HCT116 (cell line): ENCODE measurements around the gene KIAA1586. TPM values are rescaled to one million over a fixed set of nuclear protein-coding genes. Genes with fewer than 3 reads are reported as not detected.

Source experiments
- ATAC-seq: fragments of 200-7000 bp; cut with Tn5 transposase; 2 replicates; pipeline ENCODE4 v1.9.1; 2020; ENCODE audit warnings: mild to moderate bottlenecking, moderate library complexity
- BruUV-seq: library from RNA; stranded (reverse); fragments of 400-500 nt; replicated peaks from 2 replicates; lab custom pipeline; 2021; lab: Mats Ljungman, UMichigan
- CTCF ChIA-PET: fragments of 300-600 bp; sonication (Branson Sonifier 250); formaldehyde crosslinking; loops from one replicate; lab custom pipeline; 2021; ENCODE audit warnings: antibody characterized with exemption; lab: Charles Lee
- POLR2A ChIA-PET: fragments of 300-600, 350-600 bp; sonication (Branson Sonifier 250); formaldehyde crosslinking; loops from one replicate; lab custom pipeline; 2021; ENCODE audit warnings: antibody characterized with exemption; lab: Charles Lee
- RAD21 ChIA-PET, 2 experiments: fragments of 300-600 bp; sonication (Branson Sonifier 250); formaldehyde crosslinking; loops; one replicate each; lab custom pipeline; 2023; ENCODE audit warnings: low total read pairs in 2 of 2; ENCODE audit not compliant: uncharacterized antibody in 2 of 2, unreplicated experiment in 2 of 2, low non-redundant PET in 1 of 2; lab: Charles Lee
- DNase-seq: peaks from one replicate; pipeline ENCODE4 v3.0.0-alpha.2; 2010; ENCODE audit warnings: low read depth, low spot score
- H2AFZ ChIP-seq: fragments of 200-600 bp; shearing (Covaris generic), sonication (generic); 2 replicates; pipeline ENCODE4 v1.6.1; 2017; ENCODE audit warnings: low read depth, mixed run types, mixed read lengths, antibody characterized with exemption, low read length; ENCODE audit not compliant: poor library complexity, severe bottlenecking
- H3K27ac ChIP-seq: 2 replicates; pipeline ENCODE4 v1.5.1; 2012; ENCODE audit warnings: low read depth, low read length
- H3K27me3 ChIP-seq: fragments of 200-600 bp; sonication (generic); 2 replicates; pipeline ENCODE4 v1.6.1; 2016; ENCODE audit warnings: mixed run types, low read length, mixed read lengths; ENCODE audit not compliant: insufficient read depth
- H3K36me3 ChIP-seq, 2 experiments: fragments of 200-500 bp in 1 of 2; fragments of 200-600 bp in 1 of 2; sonication (Bioruptor generic) in 1 of 2; sonication (generic) in 1 of 2; 2 replicates each; pipeline versions ENCODE4 v1.5.1 to v1.6.1; 2014 to 2016; ENCODE audit warnings: low read length in 2 of 2, inconsistent platforms in 1 of 2, mixed read lengths in 1 of 2, mixed run types in 1 of 2; ENCODE audit not compliant: insufficient read depth in 2 of 2, control insufficient read depth in 1 of 2
- H3K4me1 ChIP-seq, 2 experiments: fragments of 200-600 bp in 1 of 2; sonication (generic) in 1 of 2; 2 replicates each; pipeline versions ENCODE4 v1.5.1 to v1.6.1; 2012 to 2017; ENCODE audit warnings: low read length in 2 of 2, inconsistent platforms in 1 of 2, mild to moderate bottlenecking in 1 of 2, mixed read lengths in 1 of 2, mixed run types in 1 of 2, moderate library complexity in 1 of 2; ENCODE audit not compliant: insufficient read depth in 2 of 2, control insufficient read depth in 1 of 2
- H3K4me2 ChIP-seq: fragments of 200-600 bp; sonication (generic); 2 replicates; pipeline ENCODE4 v1.6.1; 2017; ENCODE audit warnings: mixed run types, low read length, mixed read lengths
- H3K4me3 ChIP-seq, 2 experiments: fragments of 200-600 bp in 1 of 2; sonication (generic) in 1 of 2; replicated peaks in 1 of 2; 2 replicates each; pipeline ENCODE4 v1.5.1; 2011 to 2016; ENCODE audit warnings: low read length in 2 of 2, control low read depth in 1 of 2, low read depth in 1 of 2, mild to moderate bottlenecking in 1 of 2, mixed read lengths in 1 of 2, mixed run types in 1 of 2
- H3K79me2 ChIP-seq: fragments of 200-600 bp; sonication (generic); 2 replicates; pipeline ENCODE4 v1.6.1; 2017; ENCODE audit warnings: mild to moderate bottlenecking, mixed run types, low read length, moderate library complexity, mixed read lengths; ENCODE audit not compliant: insufficient read depth
- H3K9ac ChIP-seq: fragments of 200-600 bp; sonication (generic); 2 replicates; pipeline ENCODE4 v1.6.1; 2016; ENCODE audit warnings: low read length, mixed read lengths
- H3K9me2 ChIP-seq: fragments of 200-600 bp; sonication (generic), shearing (Covaris generic); 2 replicates; pipeline ENCODE4 v1.6.1; 2017; ENCODE audit warnings: mixed run types, mild to moderate bottlenecking, moderate library complexity; ENCODE audit not compliant: insufficient read depth
- H3K9me3 ChIP-seq, 2 experiments: fragments of 200-500 bp in 1 of 2; fragments of 200-600 bp in 1 of 2; sonication (Bioruptor generic) in 1 of 2; sonication (generic) in 1 of 2; 2 replicates each; pipeline ENCODE4 v1.6.1; 2014 to 2017; ENCODE audit warnings: low read length in 2 of 2, mixed read lengths in 2 of 2, inconsistent platforms in 1 of 2, low read depth in 1 of 2, mild to moderate bottlenecking in 1 of 2, mixed run types in 1 of 2, moderate library complexity in 1 of 2; ENCODE audit not compliant: control insufficient read depth in 1 of 2, insufficient read depth in 1 of 2
- H4K20me1 ChIP-seq: fragments of 200-600 bp; sonication (generic), shearing (Covaris generic); 2 replicates; pipeline ENCODE4 v1.6.1; 2017; ENCODE audit warnings: mixed run types, mild to moderate bottlenecking, moderate library complexity; ENCODE audit not compliant: insufficient read depth
- CBX3 ChIP-seq: IDR thresholded peaks from 2 replicates; pipeline ENCODE4 v1.6.1; 2012; ENCODE audit warnings: low read depth
- CTCF ChIP-seq, 3 experiments: fragments of 200-600 bp in 1 of 3; sonication (generic) in 1 of 3; IDR thresholded peaks in 2 of 3; conservative IDR thresholded peaks in 1 of 3; 2 replicates each; pipeline ENCODE4 v1.5.1; 2012 to 2017; ENCODE audit warnings: low read depth in 2 of 3, low read length in 2 of 3, antibody characterized with exemption in 1 of 3, borderline replicate concordance in 1 of 3, control low read depth in 1 of 3, mild to moderate bottlenecking in 1 of 3, mixed read lengths in 1 of 3, mixed run types in 1 of 3, moderate library complexity in 1 of 3; ENCODE audit not compliant: insufficient read depth in 1 of 3
- EGR1 ChIP-seq: IDR thresholded peaks from 2 replicates; pipeline ENCODE4 v1.6.1; 2012; ENCODE audit warnings: low read depth
- REST ChIP-seq: IDR thresholded peaks from 2 replicates; pipeline ENCODE4 v1.6.1; 2012; ENCODE audit warnings: low read depth
- SP1 ChIP-seq: IDR thresholded peaks from 2 replicates; pipeline ENCODE4 v1.6.1; 2012; ENCODE audit warnings: low read depth
- TCF7L2 ChIP-seq: IDR thresholded peaks from 2 replicates; pipeline ENCODE4 v1.7.0; 2011; ENCODE audit warnings: borderline replicate concordance, inconsistent platforms; ENCODE audit not compliant: insufficient read depth, insufficient read length; ENCODE audit errors: extremely low read depth
- ZFX ChIP-seq: fragments of 450-650 bp; IDR thresholded peaks from 2 replicates; pipeline ENCODE4 v1.6.1; 2017
- ZNF274 ChIP-seq: fragments of 200-500 bp; sonication (Bioruptor generic); IDR thresholded peaks from 2 replicates; pipeline ENCODE4 v1.6.1; 2014; ENCODE audit warnings: mild to moderate bottlenecking, low read depth, low read length, inconsistent platforms
- intact Hi-C: fragments of 100-400 bp; cut with micrococcal nuclease; formaldehyde crosslinking; loops from 2 replicates; pipeline ENCODE4 v1.10.0; 2022
- total RNA-seq: library from RNA; stranded (reverse); gene quantifications from one replicate; pipeline ENCODE4 v1.2.1, GENCODE V29; 2021; ENCODE audit not compliant: unreplicated experiment
- TF ChIP-seq, protein P1 (sequence below): IDR thresholded peaks from 2 replicates; pipeline ENCODE4 v1.6.1; 2011; ENCODE audit warnings: mild to moderate bottlenecking, low read length, moderate library complexity; ENCODE audit not compliant: insufficient replicate concordance; ENCODE audit errors: extremely low read depth

KIAA1586 gene
- total RNA-seq, 1 experiment from 2014 or later, result 12.7 TPM

GRCh38 chr6:57029213-57029612, 17.3 kb upstream of the KIAA1586 start (continued):
- TF ChIP-seq CTCF (IDR thresholded peaks at IDR 0.05 in 2 of 3, conservative IDR thresholded peaks at IDR 0.05 in 1 of 3; ENCODE audit: borderline replicate concordance in 1 of 3, insufficient read depth in 1 of 3, low read depth in 2 of 3, low read length in 2 of 3), result no peak
- TF ChIP-seq CBX3, result no peak
- TF ChIP-seq REST, result no peak
- TF ChIP-seq, protein P1, sequence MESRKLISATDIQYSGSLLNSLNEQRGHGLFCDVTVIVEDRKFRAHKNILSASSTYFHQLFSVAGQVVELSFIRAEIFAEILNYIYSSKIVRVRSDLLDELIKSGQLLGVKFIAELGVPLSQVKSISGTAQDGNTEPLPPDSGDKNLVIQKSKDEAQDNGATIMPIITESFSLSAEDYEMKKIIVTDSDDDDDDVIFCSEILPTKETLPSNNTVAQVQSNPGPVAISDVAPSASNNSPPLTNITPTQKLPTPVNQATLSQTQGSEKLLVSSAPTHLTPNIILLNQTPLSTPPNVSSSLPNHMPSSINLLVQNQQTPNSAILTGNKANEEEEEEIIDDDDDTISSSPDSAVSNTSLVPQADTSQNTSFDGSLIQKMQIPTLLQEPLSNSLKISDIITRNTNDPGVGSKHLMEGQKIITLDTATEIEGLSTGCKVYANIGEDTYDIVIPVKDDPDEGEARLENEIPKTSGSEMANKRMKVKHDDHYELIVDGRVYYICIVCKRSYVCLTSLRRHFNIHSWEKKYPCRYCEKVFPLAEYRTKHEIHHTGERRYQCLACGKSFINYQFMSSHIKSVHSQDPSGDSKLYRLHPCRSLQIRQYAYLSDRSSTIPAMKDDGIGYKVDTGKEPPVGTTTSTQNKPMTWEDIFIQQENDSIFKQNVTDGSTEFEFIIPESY, result no peak
- TF ChIP-seq, all 23 proteins: peak for 0

DNA sequence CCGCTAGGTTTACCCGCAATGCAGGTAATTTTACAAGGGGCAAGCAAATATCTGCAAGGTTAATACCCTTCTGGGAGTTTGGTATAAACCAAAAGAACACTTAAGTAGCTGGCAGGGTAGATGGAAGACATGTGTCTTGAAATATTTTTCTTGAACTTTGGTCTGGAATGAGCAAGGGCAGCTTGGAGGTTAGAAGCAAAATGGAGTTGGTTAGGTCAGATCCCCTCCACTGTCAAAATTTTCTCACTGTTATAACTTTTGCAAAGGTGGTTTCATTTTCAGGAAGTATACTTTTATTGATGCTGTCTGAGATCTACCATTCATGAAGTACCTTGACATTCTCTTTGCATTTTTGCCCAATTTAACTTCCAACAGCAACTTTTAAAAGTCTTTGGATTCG, 13.3 kb upstream of the KIAA1586 start:
- no peaks in the 10 kb centered on the region for H4K20me1 ChIP-seq
- intact Hi-C loops, result no loop called here
- no peak overlapping the region for H3K4me3 ChIP-seq
- no peaks in the 10 kb centered on the region for H3K9me2 ChIP-seq
- no peak overlapping the region for H2AFZ ChIP-seq
- no TSS peak for BruUV-seq
- no peak overlapping the region for H3K9ac ChIP-seq
- no peaks in the 10 kb centered on the region for H3K79me2 ChIP-seq
- no peak overlapping the region for H3K27ac ChIP-seq
- H3K4me1 ChIP-seq, result peaks cover 5 to 6% of the 10 kb centered on the region in 2 experiments; a peak in 3 of 4 replicates
- ATAC-seq (no peak), DNase-seq (no peak)
- ChIA-PET POLR2A (no interaction called here), RAD21 (no interaction called here), CTCF (no interaction called here)
- no peaks in the 10 kb centered on the region for H3K36me3 ChIP-seq
- no peak overlapping the region for H3K4me2 ChIP-seq
- no peaks in the 10 kb centered on the region for H3K9me3 ChIP-seq
- H3K27me3 ChIP-seq, result no peaks in the 10 kb centered on the region
- TF ChIP-seq TCF7L2 (no peak), SP1 (no peak), EGR1 (no peak), ZNF274 (no peak), REST (no peak), ZFX (no peak)
- TF ChIP-seq, protein P1, result no peak
